HG02884 (cell line): ENCODE measurements around the gene EXOC3.
A peak's percentile ranks its signal among the peaks of the same experiment; 100 is the strongest.
"Not testable (repeated sequence)": the region's sequence is repeated elsewhere in the genome, so short reads cannot be mapped to it uniquely, and the experiment has no call there.

Experiments used
- ATAC-seq: cut with Tn5 transposase; IDR thresholded peaks from one replicate; pipeline ENCODE4 v1.9.1; 2021; ENCODE audit warnings: mild to moderate bottlenecking, moderate library complexity; ENCODE audit not compliant: unreplicated experiment

EXOC3 gene

GRCh38 chr5:472076-472655 lies 29.2 kb downstream of the EXOC3 start:
- ATAC-seq = peak; percentile 5

- peak; percentile 55 for ATAC-seq
Measured at GRCh38 chr5:472656-473550, 29.9 kb downstream of the EXOC3 start.

- ATAC-seq = peak; percentile 29
Measured at GRCh38 chr5:473551-474192, 30.7 kb downstream of the EXOC3 start.

GRCh38 chr5:474232-474839 lies 31.4 kb downstream of the EXOC3 start:
- not testable (repeated sequence) for ATAC-seq

GRCh38 chr5:474840-475661 lies 32.1 kb downstream of the EXOC3 start:
- no peak for ATAC-seq

GRCh38 chr5:475704-476101 lies 32.7 kb downstream of the EXOC3 start:
- no peak for ATAC-seq

- ATAC-seq = no peak
Measured at GRCh38 chr5:476102-476813, 33.3 kb downstream of the EXOC3 start.

- no peak for ATAC-seq
Measured at GRCh38 chr5:476814-477175, 33.8 kb downstream of the EXOC3 start.

GRCh38 chr5:477247-477646 lies 34.3 kb downstream of the EXOC3 start:
- ATAC-seq = no peak

GRCh38 chr5:477871-478270 lies 34.9 kb downstream of the EXOC3 start:
- ATAC-seq = no peak

GRCh38 chr5:478369-478981 lies 35.5 kb downstream of the EXOC3 start:
- ATAC-seq = no peak

GRCh38 chr5:478982-479535 lies 36.1 kb downstream of the EXOC3 start:
- no peak for ATAC-seq

- no peak for ATAC-seq
Measured at GRCh38 chr5:479566-480319, 36.8 kb downstream of the EXOC3 start.

- no peak for ATAC-seq
Measured at GRCh38 chr5:481347-481746, 38.4 kb downstream of the EXOC3 start.

- no peak for ATAC-seq
Measured at GRCh38 chr5:482021-482420, 39.0 kb downstream of the EXOC3 start.

GRCh38 chr5:482506-482905 lies 39.5 kb downstream of the EXOC3 start:
- ATAC-seq = no peak

GRCh38 chr5:483011-483410 lies 40.0 kb downstream of the EXOC3 start:
- ATAC-seq = no peak

- ATAC-seq = no peak
Measured at GRCh38 chr5:483434-484140, 40.6 kb downstream of the EXOC3 start.
